GM23338 (cell line): ENCODE results near the gene KRT17. TPM values are rescaled to one million over a fixed set of nuclear protein-coding genes. Genes with fewer than 3 reads are reported as not detected.
"Not testable (repeated sequence)": the region's sequence is repeated elsewhere in the genome, so short reads cannot be mapped to it uniquely, and the experiment has no call there.

ENCODE experiments used
- ATAC-seq: fragments of 200-7000 bp; cut with Tn5 transposase; 3 replicates; pipeline ENCODE4 v1.9.1; 2020
- DNase-seq: peaks from one replicate; pipeline ENCODE4 v3.0.0-alpha.2; 2015; ENCODE audit warnings: low spot score
- H2AFZ ChIP-seq: fragments of 200-600 bp; sonication (generic); 2 replicates; pipeline ENCODE4 v1.8.0; 2016; ENCODE audit warnings: antibody characterized with exemption, mild to moderate bottlenecking, moderate library complexity
- H3F3A ChIP-seq: fragments of 200-600 bp; sonication (generic); replicated peaks from 2 replicates; pipeline ENCODE4 v1.8.0; 2017; ENCODE audit warnings: antibody characterized with exemption, mixed run types, low read depth
- H3K27ac ChIP-seq: fragments of 200-600 bp; sonication (generic); 2 replicates; pipeline ENCODE4 v1.6.1; 2016; ENCODE audit warnings: low read depth
- H3K27me3 ChIP-seq: fragments of 200-600 bp; sonication (generic); 2 replicates; pipeline ENCODE4 v1.8.0; 2016; ENCODE audit warnings: mild to moderate bottlenecking, mixed run types, moderate library complexity; ENCODE audit not compliant: insufficient read depth
- H3K36me3 ChIP-seq: fragments of 200-600 bp; sonication (generic); 2 replicates; pipeline ENCODE4 v1.8.0; 2016; ENCODE audit warnings: mild to moderate bottlenecking; ENCODE audit not compliant: insufficient read depth
- H3K4me1 ChIP-seq: fragments of 200-600 bp; sonication (generic); 2 replicates; pipeline ENCODE4 v1.8.0; 2016; ENCODE audit warnings: mild to moderate bottlenecking, moderate library complexity; ENCODE audit not compliant: insufficient read depth
- H3K4me2 ChIP-seq: fragments of 200-600 bp; sonication (generic); 2 replicates; pipeline ENCODE4 v1.7.1; 2017; ENCODE audit warnings: mixed run types
- H3K4me3 ChIP-seq: fragments of 200-600 bp; sonication (generic); 2 replicates; pipeline ENCODE4 v1.6.1; 2016; ENCODE audit warnings: mixed run types
- H3K79me2 ChIP-seq: fragments of 200-600 bp; sonication (generic); replicated peaks from 2 replicates; pipeline ENCODE4 v1.8.0; 2017; ENCODE audit warnings: mild to moderate bottlenecking; ENCODE audit not compliant: insufficient read depth
- H3K9me2 ChIP-seq: fragments of 200-600 bp; sonication (generic); 2 replicates; pipeline ENCODE4 v1.8.0; 2017; ENCODE audit not compliant: insufficient read depth
- H4K20me1 ChIP-seq: fragments of 200-600 bp; sonication (generic); replicated peaks from 2 replicates; pipeline ENCODE4 v1.8.0; 2017; ENCODE audit warnings: mild to moderate bottlenecking; ENCODE audit not compliant: insufficient read depth
- H3K27ac Mint-ChIP-seq: 2 replicates; pipeline ENCODE4 v1.8.0; 2020; ENCODE audit warnings: inconsistent platforms, mild to moderate bottlenecking, moderate library complexity, mixed read lengths
- H3K27me3 Mint-ChIP-seq: 3 replicates; pipeline ENCODE4 v1.8.0; 2022; ENCODE audit warnings: low read depth, mild to moderate bottlenecking, moderate library complexity, mixed read lengths, inconsistent platforms; ENCODE audit not compliant: insufficient read depth, poor library complexity
- H3K36me3 Mint-ChIP-seq: 3 replicates; pipeline ENCODE4 v1.8.0; 2021; ENCODE audit warnings: low read depth, mild to moderate bottlenecking, inconsistent platforms, moderate library complexity, mixed read lengths
- H3K4me1 Mint-ChIP-seq: 3 replicates; pipeline ENCODE4 v1.8.0; 2020; ENCODE audit warnings: mild to moderate bottlenecking, inconsistent platforms, mixed read lengths
- H3K4me3 Mint-ChIP-seq: 3 replicates; pipeline ENCODE4 v1.8.0; 2021; ENCODE audit warnings: moderate library complexity, mild to moderate bottlenecking, inconsistent platforms, mixed read lengths
- H3K9me3 Mint-ChIP-seq: 3 replicates; pipeline ENCODE4 v1.8.0; 2020; ENCODE audit warnings: moderate library complexity, mild to moderate bottlenecking, inconsistent platforms, mixed read lengths
- EZH2phosphoT487 ChIP-seq: fragments of 200-600 bp; sonication (generic); IDR thresholded peaks from one replicate; pipeline ENCODE4 v1.8.1; 2018; ENCODE audit warnings: antibody characterized with exemption; ENCODE audit not compliant: unreplicated experiment
- NANOG ChIP-seq: IDR thresholded peaks from 2 replicates; pipeline ENCODE4 v1.6.1; 2016; ENCODE audit warnings: antibody characterized with exemption, borderline replicate concordance
- POLR2AphosphoS5 ChIP-seq: IDR thresholded peaks from 2 replicates; pipeline ENCODE4 v1.6.1; 2016; ENCODE audit warnings: antibody characterized with exemption, low read depth
- STAT1 ChIP-seq: IDR thresholded peaks from one replicate; pipeline ENCODE4 v1.6.1; 2016; ENCODE audit warnings: antibody characterized with exemption; ENCODE audit not compliant: unreplicated experiment
- ZNF331 ChIP-seq: fragments of 250-450 bp; sonication (Bioruptor Pico); IDR thresholded peaks from 2 replicates; pipeline ENCODE4 v1.5.0; 2020; ENCODE audit warnings: low read depth, mild to moderate bottlenecking, moderate library complexity
- polyA plus RNA-seq: library from polyadenylated mRNA; unstranded; fragments of >200 nt; fragmentation: Nextera tagmentation; extraction: Ambion mirVana; gene quantifications from 2 replicates; pipeline ENCODE4 v1.2.1, GENCODE V29; 2016
- total RNA-seq: library from RNA; depleted of rRNA; stranded (reverse); fragments of >200 nt; shearing (Covaris generic); gene quantifications from 2 replicates; pipeline ENCODE4 v1.2.3, GENCODE V29; 2014
- TF ChIP-seq, protein P1 (sequence below): IDR thresholded peaks from 2 replicates; pipeline ENCODE4 v1.6.1; 2016; ENCODE audit warnings: antibody characterized with exemption
- TF ChIP-seq, protein P2 (sequence below): IDR thresholded peaks from one replicate; pipeline ENCODE4 v1.6.1; 2018; ENCODE audit warnings: antibody characterized with exemption; ENCODE audit not compliant: unreplicated experiment

The KRT17 gene
- total and polyA plus RNA-seq, 2 experiments from 2014 or later: 0.63 to 1.8 TPM

DNA sequence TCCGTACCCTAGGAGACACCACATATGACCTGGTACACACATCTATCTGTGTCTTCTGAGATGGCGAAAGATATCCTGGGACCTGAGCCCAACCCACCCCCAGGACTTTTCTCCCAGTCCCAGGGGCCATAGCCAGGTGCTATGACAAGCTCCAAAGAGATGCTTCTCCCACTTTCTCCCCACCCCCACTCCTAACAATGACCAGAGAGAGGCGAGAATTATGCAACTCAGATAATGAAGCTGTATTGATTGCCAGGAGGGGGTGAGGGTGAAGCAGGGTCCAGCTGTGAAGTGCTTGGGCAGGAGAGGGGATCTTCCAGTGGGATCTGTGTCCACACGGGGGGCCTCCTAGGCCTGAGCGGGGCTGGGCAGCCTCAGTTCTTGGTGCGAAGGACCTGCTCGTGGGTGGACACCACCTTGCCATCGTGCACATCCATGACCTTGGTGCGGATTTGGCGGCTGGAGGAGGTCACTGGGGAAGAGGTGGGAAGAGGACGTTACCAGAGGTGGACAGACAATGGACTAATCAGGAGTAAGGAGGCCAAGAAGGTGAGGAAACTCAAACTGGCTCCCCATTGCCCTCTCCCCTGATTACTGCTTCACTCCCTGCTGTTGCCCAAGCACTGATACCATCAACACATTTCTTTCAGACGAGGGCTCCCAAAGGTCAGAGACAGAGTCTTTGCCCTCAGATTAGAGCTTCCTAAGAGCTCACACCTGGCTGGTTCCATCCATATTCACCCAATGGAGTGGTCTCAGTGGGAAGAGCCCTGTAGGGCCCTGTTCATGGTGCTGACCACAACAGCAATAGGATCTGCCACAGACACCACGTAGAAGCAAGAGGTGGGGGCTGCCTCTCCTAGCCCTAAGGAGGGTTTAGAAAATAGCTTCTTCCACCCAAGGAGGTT, 42.1 kb downstream of the KRT17 start:
- not testable (repeated sequence) for H3K9me2 ChIP-seq, H3K4me2 ChIP-seq, H3K4me3 ChIP-seq, H3K4me1 ChIP-seq, H3K27ac Mint-ChIP-seq, H3F3A ChIP-seq, H2AFZ ChIP-seq, H3K9me3 Mint-ChIP-seq, H3K36me3 Mint-ChIP-seq, H3K27ac ChIP-seq, H3K4me3 Mint-ChIP-seq, H3K4me1 Mint-ChIP-seq, ATAC-seq, H3K27me3 ChIP-seq, H3K36me3 ChIP-seq, DNase-seq, H3K79me2 ChIP-seq, H4K20me1 ChIP-seq
- peaks cover 15% of the 10 kb centered on the region for H3K27me3 Mint-ChIP-seq

DNA sequence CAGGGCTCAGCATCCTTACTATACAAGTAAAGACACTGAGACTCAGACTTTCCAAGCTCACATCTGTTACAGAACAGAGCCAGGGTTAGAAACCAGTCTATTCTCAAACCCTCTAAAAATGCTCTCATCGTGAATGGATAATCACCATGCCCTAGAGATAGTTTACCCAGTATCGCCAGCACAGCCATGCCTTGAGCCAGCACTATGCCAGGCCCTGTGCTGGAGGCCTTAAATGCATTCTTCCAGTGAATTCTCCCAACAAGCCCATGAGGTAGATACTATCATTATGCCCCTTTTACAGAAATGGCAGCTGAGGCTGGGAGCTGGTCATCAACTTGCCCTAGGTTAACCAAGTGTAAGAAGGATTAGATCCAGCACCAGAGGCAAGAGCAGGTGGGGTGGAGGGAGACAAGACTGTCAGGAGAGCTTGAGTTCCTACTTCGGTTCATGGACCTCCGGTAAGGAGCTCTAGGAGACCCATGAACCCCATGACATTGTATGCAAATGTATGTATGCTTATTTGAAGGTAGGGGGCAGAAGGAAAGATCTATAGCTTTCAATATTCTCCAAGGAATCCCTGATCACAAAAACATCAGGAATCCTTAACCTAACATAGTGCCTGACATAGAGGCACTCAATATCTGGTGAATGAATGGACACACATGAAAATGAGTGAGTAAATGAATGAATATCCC, 42.9 kb downstream of the KRT17 start:
- no peak for ATAC-seq
- no peaks in the 10 kb centered on the region for H4K20me1 ChIP-seq
- no peaks in the 10 kb centered on the region for H3K27me3 ChIP-seq
- H3K4me1 Mint-ChIP-seq: peaks cover 7% of the 10 kb centered on the region; the same call in 2 of the 3 replicates
- no peaks in the 10 kb centered on the region; the same call in 2 of the 3 replicates for H3K36me3 Mint-ChIP-seq
- no peak for TF ChIP-seq STAT1
- no peak for TF ChIP-seq NANOG
- TF ChIP-seq, protein P1, sequence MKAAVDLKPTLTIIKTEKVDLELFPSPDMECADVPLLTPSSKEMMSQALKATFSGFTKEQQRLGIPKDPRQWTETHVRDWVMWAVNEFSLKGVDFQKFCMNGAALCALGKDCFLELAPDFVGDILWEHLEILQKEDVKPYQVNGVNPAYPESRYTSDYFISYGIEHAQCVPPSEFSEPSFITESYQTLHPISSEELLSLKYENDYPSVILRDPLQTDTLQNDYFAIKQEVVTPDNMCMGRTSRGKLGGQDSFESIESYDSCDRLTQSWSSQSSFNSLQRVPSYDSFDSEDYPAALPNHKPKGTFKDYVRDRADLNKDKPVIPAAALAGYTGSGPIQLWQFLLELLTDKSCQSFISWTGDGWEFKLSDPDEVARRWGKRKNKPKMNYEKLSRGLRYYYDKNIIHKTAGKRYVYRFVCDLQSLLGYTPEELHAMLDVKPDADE: no peak
- TF ChIP-seq POLR2AphosphoS5: no peak
- no peak for TF ChIP-seq ZNF331 (CRISPR knock-in tag)
- TF ChIP-seq, protein P2, sequence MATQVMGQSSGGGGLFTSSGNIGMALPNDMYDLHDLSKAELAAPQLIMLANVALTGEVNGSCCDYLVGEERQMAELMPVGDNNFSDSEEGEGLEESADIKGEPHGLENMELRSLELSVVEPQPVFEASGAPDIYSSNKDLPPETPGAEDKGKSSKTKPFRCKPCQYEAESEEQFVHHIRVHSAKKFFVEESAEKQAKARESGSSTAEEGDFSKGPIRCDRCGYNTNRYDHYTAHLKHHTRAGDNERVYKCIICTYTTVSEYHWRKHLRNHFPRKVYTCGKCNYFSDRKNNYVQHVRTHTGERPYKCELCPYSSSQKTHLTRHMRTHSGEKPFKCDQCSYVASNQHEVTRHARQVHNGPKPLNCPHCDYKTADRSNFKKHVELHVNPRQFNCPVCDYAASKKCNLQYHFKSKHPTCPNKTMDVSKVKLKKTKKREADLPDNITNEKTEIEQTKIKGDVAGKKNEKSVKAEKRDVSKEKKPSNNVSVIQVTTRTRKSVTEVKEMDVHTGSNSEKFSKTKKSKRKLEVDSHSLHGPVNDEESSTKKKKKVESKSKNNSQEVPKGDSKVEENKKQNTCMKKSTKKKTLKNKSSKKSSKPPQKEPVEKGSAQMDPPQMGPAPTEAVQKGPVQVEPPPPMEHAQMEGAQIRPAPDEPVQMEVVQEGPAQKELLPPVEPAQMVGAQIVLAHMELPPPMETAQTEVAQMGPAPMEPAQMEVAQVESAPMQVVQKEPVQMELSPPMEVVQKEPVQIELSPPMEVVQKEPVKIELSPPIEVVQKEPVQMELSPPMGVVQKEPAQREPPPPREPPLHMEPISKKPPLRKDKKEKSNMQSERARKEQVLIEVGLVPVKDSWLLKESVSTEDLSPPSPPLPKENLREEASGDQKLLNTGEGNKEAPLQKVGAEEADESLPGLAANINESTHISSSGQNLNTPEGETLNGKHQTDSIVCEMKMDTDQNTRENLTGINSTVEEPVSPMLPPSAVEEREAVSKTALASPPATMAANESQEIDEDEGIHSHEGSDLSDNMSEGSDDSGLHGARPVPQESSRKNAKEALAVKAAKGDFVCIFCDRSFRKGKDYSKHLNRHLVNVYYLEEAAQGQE: no peak
- TF ChIP-seq EZH2phosphoT487: no peak
- no peak overlapping the region for H2AFZ ChIP-seq
- peaks cover 3% of the 10 kb centered on the region; the same call in 1 of the 3 replicates for H3K9me3 Mint-ChIP-seq
- H3K4me1 ChIP-seq: peaks cover 3% of the 10 kb centered on the region; the same call in 1 of the 2 replicates
- H3K79me2 ChIP-seq: no peaks in the 10 kb centered on the region
- H3K27me3 Mint-ChIP-seq: peaks cover 17% of the 10 kb centered on the region
- H3K4me3 Mint-ChIP-seq: no peak overlapping the region
- no peak overlapping the region for H3K27ac ChIP-seq
- H3F3A ChIP-seq: no peaks in the 10 kb centered on the region; the same call in 1 of the 2 replicates
- no peak overlapping the region for H3K27ac Mint-ChIP-seq
- DNase-seq: no peak
- peaks cover 10% of the 10 kb centered on the region for H3K9me2 ChIP-seq
- H3K4me2 ChIP-seq: no peak overlapping the region
- H3K36me3 ChIP-seq: no peaks in the 10 kb centered on the region
- H3K4me3 ChIP-seq: no peak overlapping the region
